GM18861 (cell line): ENCODE results near the gene PRM1.
"Not testable (repeated sequence)": the region's sequence is repeated elsewhere in the genome, so short reads cannot be mapped to it uniquely, and the experiment has no call there.

Source experiments
- ATAC-seq: cut with Tn5 transposase; IDR thresholded peaks from one replicate; pipeline ENCODE4 v1.9.1; 2021; ENCODE audit not compliant: unreplicated experiment

Gene PRM1

DNA sequence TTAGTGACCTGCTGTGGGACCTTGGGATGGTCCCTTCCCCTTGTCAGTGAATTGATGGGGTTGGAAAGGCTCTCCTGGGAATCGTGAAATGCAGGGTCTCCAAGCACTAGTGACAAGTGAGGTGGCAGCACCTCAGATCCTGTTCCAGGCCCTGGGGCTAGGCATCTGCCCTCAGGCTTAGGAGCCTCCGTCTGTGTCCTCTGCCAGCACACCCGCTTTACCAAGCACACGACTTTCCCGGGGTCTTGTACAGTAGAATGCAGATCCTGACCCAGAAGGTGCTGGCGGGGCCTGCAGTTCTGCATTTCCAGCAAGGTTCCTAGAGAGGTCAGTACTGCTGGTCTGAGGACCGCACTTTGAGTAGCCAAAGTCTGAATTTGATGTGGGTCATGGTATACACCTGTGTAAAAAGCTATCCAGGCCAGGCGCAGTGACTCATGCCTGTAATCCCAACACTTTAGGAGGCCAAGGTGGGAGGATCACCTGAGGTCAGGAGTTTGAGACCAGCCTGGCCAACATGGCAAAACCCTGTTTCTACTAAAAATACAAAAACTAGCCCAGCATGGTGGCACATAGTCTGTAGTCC is 33.3 kb upstream of the PRM1 start:
- no peak for ATAC-seq

DNA sequence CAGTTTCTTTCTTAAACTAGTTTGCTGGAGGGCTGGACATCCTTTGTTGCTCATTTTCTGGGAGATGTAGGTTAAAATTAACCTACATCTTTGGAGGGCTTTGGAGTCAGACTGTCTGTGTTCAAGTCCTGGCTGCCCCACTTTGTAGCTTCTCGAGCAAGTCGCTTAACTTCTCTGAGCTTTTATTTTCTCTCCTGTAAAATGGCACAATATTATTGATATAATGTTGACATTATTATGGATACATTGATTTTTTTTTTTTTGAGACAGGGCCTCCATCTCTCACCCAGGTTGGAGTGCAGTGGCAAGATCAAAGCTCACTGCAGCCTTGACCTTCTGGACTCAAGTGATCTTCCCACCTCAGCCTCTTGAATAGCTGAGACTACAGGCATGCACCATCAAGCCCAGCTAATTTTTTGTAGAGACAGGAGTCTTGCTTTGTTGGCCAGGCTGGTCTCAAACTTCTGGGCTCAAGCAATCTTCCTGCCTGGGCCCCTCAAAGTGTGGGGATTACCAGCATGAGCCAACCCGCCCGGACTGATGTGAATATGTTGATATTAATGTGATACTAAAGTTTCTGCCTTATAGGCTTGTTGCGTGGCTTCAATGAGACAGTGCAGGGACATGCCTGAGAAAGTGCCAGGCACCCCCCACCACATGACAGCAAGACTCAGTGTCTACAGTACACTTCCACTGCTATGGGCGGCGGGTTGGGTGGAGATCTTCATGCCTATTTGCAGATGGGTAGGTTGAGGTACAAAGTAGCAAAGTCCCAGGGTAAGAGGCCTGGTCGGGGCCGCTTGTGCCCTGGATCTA is 32.6 kb upstream of the PRM1 start:
- no peak for ATAC-seq

DNA sequence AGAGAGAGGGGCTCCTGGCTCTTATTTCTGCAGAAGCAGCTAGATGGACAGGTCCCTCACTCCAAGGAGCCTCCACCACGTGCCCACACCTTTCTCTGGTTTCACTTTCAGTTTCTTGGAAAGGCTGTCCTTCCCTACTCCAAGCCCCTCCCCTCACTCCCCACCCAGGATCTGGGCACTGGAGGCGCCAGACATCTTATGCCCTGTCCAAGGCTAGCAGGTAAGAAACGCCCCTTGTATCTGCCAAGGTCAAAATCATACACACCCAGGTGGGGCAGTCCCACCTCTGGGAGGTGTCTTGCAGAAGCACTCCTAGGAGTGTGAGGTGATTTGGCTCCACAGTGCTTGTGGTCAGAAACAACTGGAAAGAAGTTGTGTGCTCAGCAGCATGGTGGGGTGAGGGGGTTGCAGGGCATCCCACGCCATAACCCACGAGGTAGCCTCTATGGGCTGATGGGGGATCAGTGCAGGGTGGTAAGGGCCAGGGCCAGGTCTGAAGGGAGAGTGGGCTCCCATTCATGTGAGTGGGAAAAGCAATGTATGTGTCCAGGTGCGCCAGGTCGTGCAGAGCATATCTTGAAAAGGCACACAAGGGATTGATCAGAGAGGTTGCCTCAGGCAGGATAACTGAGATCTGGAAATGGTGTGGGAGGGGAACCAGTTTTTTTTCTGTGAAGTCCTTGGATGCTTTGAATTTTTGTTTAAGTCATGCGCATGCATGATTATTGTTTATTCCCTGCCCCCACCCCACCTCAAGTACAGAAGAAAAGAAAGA is 31.8 kb upstream of the PRM1 start:
- ATAC-seq = no peak

GRCh38 chr16:11310997-11311561 is 29.9 kb upstream of the PRM1 start:
- ATAC-seq = peak; percentile 31

- ATAC-seq = no peak
These were observed 29.5 kb upstream of the PRM1 start for GRCh38 chr16:11310634-11310977.

DNA sequence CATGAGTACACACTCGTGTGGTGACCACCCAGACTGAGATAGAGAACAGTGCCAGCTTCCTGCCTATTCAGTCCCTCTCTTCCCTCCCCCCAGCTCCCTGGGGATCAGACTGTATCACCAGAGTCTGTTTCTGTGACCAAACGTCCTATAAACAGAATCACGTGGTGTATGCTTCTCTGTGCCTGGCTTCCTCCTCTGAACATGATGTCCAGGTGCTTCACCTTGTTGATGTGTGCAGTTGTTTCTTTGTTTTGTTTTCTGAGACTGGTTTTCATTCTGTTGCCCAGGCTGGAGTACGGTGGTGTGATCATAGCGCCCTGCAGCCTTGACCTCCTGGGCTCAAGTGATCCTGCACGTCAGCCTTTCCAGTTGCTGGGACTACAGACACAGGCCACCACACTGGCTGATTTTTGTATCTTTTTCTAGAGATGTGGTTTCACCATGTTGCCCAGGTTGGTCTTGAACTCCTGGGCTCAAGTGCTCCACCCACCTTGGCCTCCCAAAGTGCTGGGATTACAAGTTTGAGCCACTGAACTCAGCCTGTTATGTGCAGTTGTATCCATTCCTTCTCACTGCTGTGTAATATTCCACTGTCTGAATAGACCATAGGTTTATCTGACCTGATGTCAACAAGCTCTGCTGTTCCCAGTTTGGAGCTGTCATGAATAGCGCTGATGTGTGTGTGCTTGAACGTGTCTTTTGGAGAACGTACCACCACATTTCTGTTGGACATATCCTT is 28.9 kb upstream of the PRM1 start:
- peak; percentile 51 for ATAC-seq

- no peak for ATAC-seq
These were observed 27.6 kb upstream of the PRM1 start for GRCh38 chr16:11308493-11309283.

DNA sequence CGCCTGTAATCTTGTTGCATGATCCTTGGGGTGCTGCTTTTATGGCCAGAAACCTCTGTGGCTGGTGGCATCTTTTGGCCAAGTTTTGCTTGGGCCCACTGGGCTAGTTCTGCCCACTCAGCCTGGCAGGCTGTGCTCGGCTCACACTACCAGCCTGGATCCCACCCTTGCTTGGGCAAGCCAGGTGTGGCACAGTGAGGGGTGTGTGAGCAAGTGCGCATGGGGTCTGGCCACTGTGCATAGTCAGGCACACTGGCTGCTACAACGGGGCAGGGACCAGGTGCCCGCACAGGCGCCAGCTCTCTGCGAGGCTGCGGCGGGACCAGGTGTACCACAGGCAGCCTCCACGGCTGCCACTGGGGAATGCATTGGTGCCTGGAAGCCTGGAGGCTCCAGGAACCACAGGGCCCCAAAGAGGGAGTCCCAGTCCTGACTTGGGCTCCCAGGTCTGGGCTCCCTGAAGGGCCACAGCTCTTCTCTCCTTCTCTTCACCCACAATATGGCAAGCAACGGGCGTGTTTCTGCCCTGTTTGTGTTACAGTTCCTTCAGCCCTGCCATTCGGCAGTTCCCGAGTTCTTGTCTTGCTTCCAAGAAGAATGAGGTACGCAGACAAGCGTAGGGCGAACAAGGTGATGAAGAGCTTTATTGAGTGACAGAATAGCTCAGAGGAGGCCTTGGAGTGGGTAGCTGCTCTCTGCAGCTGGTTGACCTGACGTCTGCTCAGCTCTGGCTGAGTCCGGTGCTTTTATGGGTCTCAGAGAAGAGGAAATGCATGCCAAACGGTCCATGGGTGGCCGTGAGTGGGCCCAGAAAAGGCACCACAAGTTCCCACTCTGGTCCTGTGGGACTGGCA is 26.7 kb upstream of the PRM1 start:
- no peak for ATAC-seq

DNA sequence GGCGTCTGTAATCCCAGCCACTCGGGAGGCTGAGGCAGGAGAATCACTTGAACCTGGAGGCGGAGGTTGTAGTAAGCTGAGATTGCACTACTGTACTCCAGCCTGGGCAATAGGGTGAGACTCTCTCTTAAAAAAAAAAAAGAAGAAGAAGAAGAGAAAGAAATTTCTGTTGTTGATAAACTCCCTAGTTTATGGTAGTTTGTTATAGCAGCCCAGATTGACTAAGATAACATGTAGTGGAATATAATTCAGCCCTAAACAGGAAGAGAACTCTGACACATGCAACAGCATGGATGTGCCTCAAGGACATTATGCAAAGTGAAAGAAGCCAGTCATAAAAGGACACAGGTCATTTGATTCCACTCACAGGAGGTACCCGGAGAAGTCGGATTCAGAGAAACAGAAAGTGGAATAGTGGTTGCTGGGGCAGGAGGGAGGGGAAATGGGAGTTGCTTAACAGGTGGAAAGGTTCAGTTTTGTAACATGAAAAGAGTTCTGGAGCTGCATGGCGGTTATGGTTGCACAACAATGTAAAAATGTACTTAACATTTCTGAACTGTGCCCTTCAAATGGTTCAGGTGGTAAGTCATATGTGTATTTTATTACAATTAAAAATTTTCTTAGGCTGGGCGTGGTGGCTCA is 26.0 kb upstream of the PRM1 start:
- ATAC-seq = no peak

GRCh38 chr16:11306381-11306780 is 25.3 kb upstream of the PRM1 start:
- no peak for ATAC-seq

DNA sequence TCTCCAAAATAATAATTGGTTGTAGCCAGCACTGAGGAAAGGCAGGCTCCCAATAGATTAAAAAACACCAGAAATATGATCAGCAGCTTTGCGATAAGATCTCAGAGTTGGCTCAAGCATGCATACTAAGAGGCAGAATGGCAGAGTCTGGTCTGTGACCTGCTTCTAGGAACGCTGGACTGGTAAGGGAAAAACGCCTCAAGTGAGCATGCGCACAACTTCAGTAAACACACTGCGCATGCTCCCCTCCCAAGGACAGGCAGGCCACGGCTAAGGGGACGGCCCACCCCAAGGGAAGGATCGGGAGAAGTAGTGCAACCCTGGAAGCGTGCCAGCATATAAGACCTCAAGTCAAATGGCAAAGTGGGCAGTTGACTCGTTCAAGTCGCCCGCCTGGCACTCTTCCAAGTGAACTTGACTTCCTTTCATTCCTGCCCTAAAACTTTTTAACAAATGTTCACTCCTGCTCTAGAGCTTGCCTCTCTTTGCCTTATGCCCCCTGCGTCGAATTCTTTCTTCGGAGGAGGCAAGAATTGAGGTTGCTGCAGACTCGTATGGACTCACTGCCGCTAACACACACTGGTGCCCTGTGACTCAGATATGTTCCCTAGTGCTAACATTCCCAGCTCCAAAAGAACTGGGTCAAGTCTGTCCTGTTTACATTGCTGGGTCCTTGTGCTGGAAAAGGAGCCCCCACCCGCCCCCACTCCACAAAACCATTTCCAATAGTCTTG is 22.4 kb upstream of the PRM1 start:
- no peak for ATAC-seq

DNA sequence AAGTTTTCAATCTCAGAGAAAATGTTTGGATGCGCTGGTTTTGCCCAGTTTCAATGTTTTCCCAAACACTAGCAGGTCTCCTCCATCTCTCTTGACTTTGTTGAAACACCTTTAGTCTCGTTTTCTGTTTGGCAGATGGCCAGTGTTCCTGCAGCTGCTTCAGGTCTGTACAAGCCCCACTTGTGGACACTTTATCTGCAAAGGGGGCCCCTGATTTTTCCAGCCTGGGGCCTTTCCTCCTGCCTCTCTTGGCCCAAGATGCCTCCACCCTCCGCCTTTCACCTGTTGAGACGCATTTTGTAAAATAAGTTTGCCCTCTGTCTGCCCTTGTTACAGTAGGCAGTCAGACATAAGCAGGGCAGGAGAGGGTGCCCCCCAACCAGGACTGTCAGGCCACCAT is 21.8 kb upstream of the PRM1 start:
- ATAC-seq = no peak

DNA sequence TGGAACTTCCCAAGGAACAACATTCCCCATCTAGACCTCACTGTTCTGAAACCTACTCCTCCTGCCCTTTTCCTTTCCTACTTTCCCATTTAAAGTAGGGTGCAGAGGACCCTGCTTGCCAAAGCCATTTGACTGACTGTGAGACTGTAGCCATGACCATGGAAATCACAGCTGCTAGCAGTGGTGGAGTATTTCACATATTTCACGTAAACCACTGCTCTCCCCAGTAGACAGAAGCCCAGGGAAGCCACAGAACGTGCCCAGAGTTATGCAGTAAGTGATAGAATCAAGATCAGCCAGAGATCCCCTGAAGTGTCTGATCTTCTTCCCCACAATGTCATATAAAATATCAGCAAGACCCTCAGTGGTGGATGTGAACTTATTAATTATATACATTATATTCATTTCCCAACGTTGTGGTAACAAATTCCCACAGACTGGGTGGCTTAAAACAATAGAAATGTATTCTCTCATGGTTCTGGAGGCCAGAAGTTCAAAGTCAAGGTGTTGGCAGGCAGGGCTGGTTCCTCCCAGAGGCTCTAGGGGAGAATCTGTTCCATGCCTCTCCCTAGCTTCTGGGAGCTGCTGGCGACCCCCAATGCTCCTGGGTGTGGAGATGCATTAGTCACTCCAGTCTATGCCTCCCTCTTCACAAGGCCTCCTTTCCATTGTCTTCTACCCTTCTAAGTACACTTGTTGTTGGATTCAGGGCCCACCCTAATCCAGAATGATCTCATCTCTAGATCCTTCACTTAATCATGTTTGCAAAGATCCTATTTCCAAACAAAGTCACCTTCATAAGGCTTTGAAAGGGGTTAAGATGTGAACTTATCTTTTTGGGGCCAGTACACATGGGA is 20.7 kb upstream of the PRM1 start:
- ATAC-seq = no peak

GRCh38 chr16:11300560-11300892 is 19.4 kb upstream of the PRM1 start:
- no peak for ATAC-seq

DNA sequence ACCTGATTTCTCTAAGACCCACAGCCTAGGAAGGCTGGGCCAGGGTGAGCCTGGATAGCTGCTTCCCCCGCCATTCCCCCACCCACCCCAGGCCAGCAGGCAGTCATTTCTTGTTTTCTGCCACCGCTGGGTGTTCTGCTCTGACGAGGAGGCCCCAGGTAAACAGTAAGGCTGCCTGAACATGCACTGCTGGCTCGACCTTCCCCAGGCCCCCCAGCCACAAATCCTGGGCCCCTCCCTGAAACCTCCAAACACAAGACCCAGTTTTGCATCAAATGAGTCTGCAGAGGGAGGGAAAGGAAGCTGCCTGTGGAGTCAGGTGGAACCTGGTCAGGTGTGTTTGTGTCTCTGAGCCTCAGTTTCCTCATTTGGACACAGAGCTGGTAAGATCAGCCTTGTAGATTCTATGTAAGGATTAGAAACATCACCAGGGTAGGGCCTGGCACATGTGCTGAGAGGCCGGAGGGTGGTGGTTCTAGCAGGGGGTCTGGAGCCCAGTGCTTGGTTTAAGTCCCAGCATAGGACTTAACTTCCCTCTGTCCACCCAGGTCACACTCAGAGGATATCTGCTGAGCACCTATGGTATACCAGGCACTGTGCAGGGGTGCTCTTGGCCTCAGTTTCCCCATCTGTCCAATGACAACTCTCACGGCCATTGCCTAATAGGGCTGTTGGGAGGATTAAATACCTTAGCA is 18.9 kb upstream of the PRM1 start:
- ATAC-seq = no peak

- ATAC-seq = not testable (repeated sequence)
These were observed 17.9 kb upstream of the PRM1 start for GRCh38 chr16:11298950-11299547.
